ENCODE data around the gene MYLK2.

The MYLK2 gene

DNA sequence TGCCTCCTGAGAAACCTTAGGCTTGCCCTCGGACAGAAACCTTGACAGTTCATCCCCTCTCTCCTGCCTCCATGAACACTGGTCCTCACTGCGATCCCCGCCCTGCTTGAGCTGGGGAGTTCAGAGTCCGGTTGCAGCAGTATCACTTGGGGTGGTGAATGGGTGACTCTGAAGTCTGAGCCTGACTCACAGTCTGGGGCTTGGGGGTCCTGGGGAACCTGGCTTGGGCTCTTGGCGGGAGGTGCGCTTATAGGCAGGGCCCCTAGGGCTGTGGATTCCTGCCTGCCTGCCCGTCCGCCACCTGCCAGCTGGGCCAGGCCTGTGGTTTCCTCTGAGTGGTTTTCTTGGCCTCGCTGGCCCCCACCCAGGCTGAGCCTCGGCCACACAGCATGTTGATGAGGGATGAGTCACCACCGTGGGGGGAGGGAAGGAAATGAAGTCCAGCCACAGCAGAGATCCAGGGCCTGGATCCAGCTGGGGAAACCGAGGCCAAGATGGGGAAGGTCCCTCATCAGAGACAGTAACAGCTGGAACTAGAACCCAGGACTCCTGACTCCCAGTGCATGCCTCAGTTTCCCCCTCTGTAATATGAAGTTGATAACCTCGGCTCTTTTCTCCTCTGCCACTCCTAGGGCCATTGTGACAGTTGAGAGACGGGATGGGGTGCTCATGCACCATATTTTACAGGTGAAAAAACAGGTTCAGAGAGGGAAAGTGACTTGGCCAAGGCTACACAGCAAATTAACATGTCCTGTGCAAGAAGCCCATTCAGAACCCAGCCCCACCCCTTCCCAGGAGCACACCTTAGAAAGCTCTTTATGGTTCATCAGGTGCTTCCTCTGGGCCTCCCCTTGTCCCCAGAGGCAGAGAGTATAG lies 17.1 kb downstream of the MYLK2 start:
- peak; percentile 67 for DNase-seq (ENCODE audit: low read depth)

DNA sequence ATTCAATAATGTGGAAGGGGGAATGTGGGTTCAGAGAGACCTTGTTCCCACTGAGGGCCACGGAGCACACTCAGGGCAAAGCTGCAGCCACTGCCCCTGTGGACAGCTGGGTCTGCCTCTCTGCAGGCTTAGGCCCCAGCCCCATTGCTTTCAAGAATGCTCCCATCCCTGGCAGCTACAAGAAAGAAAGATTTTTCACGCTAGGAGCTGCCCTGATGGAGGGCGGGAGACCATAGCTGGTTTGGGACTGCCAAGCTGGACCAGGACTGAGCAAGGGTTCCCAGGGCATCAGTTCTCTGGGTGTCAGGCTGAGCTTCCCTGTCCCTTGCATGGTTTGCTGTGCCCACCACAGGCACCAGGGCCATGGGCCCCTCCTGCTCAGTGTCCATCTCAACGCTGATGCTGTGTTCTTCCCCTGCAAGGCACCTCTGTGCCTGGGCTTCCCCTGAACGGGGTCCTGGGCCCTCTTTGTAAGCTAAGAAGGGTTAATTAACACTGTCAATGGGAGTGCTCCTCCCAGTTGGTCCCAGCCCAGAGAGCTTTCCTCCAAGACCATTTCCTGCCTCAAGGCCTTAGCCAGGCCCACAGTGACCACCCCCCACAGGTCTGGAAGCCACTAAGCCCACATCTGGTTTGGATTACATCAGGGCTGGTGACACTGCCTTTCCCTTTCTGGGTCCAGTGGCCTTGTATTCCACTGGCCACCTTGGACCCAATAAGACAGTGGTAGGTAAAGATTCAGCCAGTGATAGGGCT lies 17.9 kb downstream of the MYLK2 start:
- no peak for DNase-seq (ENCODE audit: low read depth)

GRCh38 chr20:31837896-31838397 lies 18.8 kb downstream of the MYLK2 start:
- no peak for DNase-seq (ENCODE audit: low read depth)

- DNase-seq (ENCODE audit: low read depth) = no peak
These were observed 19.6 kb downstream of the MYLK2 start for GRCh38 chr20:31838646-31839292.

- DNase-seq (ENCODE audit: low read depth) = no peak
These were observed 20.8 kb downstream of the MYLK2 start for GRCh38 chr20:31839782-31840487.

GRCh38 chr20:31840906-31841816 lies 22.0 kb downstream of the MYLK2 start:
- DNase-seq (ENCODE audit: low read depth) = no peak

DNA sequence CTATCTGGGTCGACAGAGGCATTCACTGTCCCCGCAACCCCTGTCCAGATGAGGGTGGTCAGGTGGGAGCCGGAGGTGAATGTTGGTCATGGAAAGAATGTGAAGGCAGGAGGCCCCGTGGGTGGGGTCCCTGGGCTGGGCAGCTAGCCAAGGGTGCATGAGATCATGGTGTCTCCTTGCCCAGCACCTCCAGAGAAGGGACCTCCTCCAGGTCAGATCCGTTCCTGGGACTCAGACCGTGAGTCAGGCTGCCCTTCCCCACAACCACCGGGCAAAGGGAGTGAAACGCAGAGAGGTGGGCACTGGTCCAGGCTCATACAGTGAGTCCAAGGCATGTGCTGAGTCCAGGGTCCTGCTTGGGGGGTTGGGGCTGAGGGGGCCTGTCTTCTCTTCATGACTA lies 22.8 kb downstream of the MYLK2 start:
- DNase-seq (ENCODE audit: low read depth) = no peak

DNA sequence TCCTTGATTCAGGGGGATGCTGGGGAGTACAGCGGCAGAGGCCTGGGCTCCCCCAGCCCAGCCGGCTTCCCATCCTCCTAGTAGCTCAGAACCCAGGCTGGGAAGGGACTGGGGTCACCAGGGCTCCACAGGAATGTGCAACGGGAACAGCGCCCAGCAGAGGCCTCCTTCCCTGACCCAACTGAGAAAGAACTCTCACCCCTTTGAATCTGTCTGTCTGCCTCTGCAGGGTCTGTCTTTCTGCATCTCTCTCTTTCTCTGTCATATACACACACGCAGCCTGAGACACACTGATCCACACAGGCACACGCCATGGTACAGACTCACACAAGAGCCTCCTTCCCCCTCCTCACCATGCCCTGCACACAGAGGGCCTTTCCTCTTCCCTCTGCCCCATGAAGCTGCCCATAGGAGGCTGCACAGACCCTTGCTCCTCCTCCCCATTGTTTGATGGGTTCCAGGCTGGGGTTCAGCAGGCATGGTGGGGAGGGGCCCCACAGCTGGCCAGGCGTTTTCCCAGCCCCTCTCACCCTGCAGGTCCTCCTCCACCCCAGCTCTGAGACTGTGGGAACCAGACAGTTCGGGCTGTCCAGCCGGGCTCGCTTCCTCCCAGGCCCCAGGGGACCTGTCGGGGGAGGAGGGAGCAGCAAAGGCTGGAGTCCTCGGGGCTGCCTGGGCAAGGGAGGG lies 23.5 kb downstream of the MYLK2 start:
- peak; percentile 24 for DNase-seq (ENCODE audit: low read depth)

DNA sequence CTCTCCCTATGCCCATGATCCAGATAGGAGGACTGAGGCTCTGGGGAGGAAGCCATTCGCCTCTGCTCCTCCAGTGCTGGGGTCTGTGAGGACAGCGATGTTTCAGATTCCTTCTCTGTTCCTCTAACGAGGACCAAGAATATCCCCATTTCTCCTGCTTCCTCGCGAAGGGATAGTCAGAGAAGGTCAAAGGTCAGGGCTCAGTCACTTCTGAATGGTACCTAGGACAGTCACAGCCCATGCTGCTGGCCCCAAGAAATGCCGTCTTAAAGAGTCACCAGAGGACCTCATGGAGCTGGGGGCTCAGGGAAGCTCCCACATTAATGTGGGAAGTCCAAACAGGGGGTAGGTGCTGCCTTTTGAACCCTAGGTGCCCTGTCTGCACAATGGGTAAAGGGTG lies 24.1 kb downstream of the MYLK2 start:
- DNase-seq (ENCODE audit: low read depth) = no peak

- DNase-seq (ENCODE audit: low read depth) = no peak
These were observed 24.7 kb downstream of the MYLK2 start for GRCh38 chr20:31843881-31844280.

- no peak for DNase-seq (ENCODE audit: low read depth)
These were observed 25.7 kb downstream of the MYLK2 start for GRCh38 chr20:31844737-31845299.

DNA sequence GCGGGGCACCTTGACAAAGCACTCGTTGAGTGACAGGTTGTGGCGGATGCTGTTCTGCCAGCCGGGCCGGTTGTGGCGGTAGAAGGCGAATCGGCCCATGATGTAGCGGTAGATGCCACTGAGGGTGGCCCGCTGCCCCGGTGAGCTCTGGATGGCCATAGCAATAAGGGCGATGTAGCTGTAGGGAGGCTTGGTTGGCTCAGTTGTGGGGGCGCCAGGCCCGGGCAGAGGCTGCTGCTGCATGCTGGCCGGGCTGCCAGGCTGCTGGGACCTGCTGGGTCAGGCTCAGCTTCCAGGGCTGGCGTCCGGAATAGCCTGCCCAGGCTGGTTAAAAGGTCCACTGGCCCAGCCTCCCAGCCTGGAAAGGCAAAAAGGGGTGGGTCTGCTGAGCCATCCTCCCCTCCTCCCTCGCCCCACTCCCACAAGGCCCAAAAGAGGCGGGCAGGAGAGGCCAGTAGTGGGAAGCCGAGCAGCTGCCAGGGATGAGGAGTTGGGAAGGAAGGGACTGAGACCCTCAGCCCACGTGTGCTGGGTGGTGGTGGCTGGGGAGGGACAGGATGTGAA lies 26.2 kb downstream of the MYLK2 start, which contains the start of gene FOXS1:
Gene FOXS1 (minus strand): TSS at position 305 of the 564 bp plus-strand sequence. CDS start 62 bp downstream, at position 243.
- DNase-seq (ENCODE audit: low read depth) = no peak

- no peak for DNase-seq (ENCODE audit: low read depth)
These were observed 27.6 kb downstream of the MYLK2 start for GRCh38 chr20:31846793-31847138.

GRCh38 chr20:31848088-31848999 lies 29.2 kb downstream of the MYLK2 start:
- no peak for DNase-seq (ENCODE audit: low read depth)

- DNase-seq (ENCODE audit: low read depth) = no peak
These were observed 30.3 kb downstream of the MYLK2 start for GRCh38 chr20:31849306-31849930.

DNA sequence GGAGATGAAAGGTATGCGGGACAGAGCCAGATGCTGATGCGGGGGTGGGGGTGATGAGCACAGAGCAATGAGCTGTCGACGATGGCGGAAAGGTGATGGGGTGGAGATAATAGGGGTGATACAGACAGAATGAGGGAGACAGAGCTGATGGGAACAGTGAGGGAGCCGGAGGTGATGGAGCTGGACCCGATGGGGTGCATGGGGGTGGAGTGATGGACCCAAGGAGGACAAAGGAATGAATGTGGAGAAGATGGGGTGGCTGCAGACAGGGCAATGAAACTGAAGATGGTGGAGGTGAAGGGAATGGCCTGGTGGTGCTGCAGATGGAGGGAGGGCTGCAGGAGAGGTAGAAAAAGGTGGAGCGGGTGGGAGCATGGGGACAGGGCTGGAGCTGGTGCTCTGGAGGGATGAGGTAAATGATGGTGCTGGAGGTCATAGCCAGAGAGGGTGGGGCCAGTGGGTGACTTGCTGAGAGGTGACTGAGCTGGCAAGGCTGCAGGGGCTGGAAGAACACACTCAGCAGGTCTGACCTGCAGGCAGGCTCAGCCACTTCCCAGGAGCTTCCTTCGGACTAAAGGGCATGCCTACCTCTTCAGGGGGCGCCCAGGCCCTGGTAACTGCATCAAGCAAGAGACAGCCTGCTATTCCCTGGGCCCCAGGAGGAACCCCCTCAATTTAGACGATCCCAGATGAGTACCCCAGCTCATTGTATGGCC lies 32.2 kb downstream of the MYLK2 start:
- no peak for DNase-seq (ENCODE audit: low read depth)

DNA sequence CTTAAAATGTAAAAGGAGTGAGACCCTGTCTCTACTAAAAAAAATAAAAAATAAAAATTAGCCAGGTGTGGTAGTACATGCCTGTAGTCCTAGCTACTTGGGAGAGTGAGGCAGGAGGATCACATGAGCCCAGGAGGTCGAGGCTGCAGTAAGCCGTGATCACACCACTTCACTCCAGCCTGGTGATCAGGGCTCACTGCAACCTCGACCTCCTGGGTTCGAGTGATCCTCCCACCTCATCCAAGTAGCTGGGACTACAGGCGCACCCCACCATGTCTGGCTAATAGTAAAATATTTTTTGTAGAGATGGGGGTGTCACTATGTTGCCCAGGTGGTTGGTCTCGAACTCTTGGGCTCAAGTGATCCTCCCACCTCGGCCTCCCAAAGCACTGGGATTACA lies 34.3 kb downstream of the MYLK2 start:
- no peak for DNase-seq (ENCODE audit: low read depth)

All from fibroblast of the conjunctiva (primary cell).